RWPE2 (cell line): ENCODE measurements around the gene ALX4.

Experiments used
- ATAC-seq: fragments of 200-7000 bp; cut with Tn5 transposase; 3 replicates; pipeline ENCODE4 v1.9.1; 2021; ENCODE audit warnings: low read depth
- DNase-seq: peaks from one replicate; pipeline ENCODE4 v3.0.0-alpha.2; 2020; ENCODE audit warnings: low spot score
- H3K27ac ChIP-seq: fragments of 450-650 bp; 2 replicates; pipeline ENCODE4 v1.5.1; 2017; ENCODE audit warnings: mild to moderate bottlenecking; ENCODE audit not compliant: poor library complexity, severe bottlenecking
- H3K27me3 ChIP-seq: fragments of 250-450 bp; sonication (Bioruptor Pico); 2 replicates; pipeline ENCODE4 v1.5.1; 2021; ENCODE audit warnings: mild to moderate bottlenecking, moderate library complexity; ENCODE audit not compliant: insufficient read depth, poor library complexity, severe bottlenecking
- H3K36me3 ChIP-seq: fragments of 250-450 bp; sonication (Bioruptor Pico); 2 replicates; pipeline ENCODE4 v1.5.1; 2020; ENCODE audit warnings: low read depth, mild to moderate bottlenecking, moderate library complexity
- H3K4me1 ChIP-seq: fragments of 250-450 bp; sonication (Bioruptor Pico); 2 replicates; pipeline ENCODE4 v1.5.1; 2021; ENCODE audit warnings: mild to moderate bottlenecking, moderate library complexity; ENCODE audit not compliant: insufficient read depth, poor library complexity, severe bottlenecking
- H3K4me3 ChIP-seq: fragments of 250-450 bp; sonication (Bioruptor Pico); 2 replicates; pipeline ENCODE4 v1.5.1; 2021; ENCODE audit warnings: mild to moderate bottlenecking, moderate library complexity; ENCODE audit not compliant: severe bottlenecking
- H3K9me3 ChIP-seq: fragments of 250-450 bp; sonication (Bioruptor Pico); 2 replicates; pipeline ENCODE4 v1.5.1; 2021; ENCODE audit warnings: mild to moderate bottlenecking, moderate library complexity; ENCODE audit not compliant: severe bottlenecking
- TF ChIP-seq, protein P1 (sequence below): fragments of 450-650 bp; IDR thresholded peaks from one replicate; pipeline ENCODE4 v1.5.1; 2017; ENCODE audit warnings: mild to moderate bottlenecking, moderate library complexity; ENCODE audit not compliant: poor library complexity, severe bottlenecking

The ALX4 gene

DNA sequence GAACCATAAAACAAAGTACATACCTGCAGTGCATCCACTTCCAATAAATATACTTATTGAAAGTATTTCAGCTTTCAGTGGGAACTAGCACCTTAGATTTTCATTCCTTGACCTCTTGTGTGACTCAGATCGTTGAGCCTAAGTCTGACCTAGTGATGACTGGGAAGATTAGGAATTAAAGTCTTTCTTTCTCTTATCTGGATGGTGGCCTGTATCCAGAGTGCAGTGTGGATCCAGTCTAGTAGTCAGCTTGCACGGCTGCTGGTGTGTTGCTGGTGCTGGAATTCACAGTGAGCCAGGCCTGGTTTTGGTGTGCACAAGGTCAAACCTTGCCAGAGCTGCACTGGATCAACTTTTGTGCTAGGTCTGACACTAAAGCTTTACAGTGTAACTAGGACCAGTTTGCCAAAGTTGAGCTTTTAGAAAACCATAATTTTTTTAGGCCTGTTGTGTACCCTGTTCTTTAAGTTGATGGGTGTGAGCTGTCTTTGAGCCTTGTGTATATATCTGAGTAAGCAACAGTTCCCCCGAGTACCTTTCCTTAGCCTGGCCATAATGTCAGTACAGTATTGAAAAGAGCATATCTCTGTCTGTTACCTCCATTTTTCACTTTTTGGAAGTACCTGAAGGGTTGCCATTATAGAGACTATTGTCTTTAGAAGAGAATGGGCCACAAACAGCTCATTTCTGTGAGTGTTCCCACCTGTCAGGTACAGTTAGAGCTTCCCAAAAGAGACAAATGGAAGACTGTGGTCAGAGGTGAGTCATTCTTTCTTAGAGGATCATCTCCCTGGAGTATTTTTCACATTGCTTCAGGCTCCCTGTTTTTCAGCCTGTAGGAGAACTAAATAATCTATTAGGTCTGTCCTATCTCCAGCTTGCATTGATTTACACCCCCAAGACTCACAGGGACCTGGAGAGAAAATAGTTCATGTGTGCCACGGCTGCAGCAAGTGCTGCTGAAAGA, 89.8 kb downstream of the ALX4 start:
- Histone ChIP-seq H3K4me1 (no peaks in the 10 kb centered on the region), H3K27me3 (no peaks in the 10 kb centered on the region), H3K36me3 (no peaks in the 10 kb centered on the region), H3K4me3 (no peak overlapping the region), H3K27ac (no peak overlapping the region), H3K9me3 (no peaks in the 10 kb centered on the region)
- no peak for DNase-seq
- TF ChIP-seq, protein P1, sequence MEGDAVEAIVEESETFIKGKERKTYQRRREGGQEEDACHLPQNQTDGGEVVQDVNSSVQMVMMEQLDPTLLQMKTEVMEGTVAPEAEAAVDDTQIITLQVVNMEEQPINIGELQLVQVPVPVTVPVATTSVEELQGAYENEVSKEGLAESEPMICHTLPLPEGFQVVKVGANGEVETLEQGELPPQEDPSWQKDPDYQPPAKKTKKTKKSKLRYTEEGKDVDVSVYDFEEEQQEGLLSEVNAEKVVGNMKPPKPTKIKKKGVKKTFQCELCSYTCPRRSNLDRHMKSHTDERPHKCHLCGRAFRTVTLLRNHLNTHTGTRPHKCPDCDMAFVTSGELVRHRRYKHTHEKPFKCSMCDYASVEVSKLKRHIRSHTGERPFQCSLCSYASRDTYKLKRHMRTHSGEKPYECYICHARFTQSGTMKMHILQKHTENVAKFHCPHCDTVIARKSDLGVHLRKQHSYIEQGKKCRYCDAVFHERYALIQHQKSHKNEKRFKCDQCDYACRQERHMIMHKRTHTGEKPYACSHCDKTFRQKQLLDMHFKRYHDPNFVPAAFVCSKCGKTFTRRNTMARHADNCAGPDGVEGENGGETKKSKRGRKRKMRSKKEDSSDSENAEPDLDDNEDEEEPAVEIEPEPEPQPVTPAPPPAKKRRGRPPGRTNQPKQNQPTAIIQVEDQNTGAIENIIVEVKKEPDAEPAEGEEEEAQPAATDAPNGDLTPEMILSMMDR: no peak
- ATAC-seq: no peak

DNA sequence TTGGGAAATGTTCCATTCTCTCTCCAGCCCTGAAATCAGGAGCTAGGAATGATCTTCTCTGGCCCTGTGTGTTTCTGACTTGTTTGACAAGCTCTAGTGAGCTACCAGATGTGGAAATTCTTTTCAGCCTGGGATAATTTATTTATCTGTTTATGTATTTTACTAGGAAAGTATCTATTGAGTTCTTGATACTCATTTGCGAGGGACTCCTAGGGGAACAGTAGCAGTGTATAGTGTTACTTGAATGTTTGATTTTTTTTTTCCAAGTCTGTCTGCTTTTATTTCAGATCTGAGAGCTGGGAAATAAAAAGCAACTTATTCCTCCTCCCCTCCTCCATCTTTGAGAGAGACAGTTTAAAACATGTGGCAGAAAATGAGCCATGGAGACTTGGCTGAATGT, 92.5 kb downstream of the ALX4 start:
- no peaks in the 10 kb centered on the region for H3K9me3 ChIP-seq
- TF ChIP-seq, protein P1: no peak

DNA sequence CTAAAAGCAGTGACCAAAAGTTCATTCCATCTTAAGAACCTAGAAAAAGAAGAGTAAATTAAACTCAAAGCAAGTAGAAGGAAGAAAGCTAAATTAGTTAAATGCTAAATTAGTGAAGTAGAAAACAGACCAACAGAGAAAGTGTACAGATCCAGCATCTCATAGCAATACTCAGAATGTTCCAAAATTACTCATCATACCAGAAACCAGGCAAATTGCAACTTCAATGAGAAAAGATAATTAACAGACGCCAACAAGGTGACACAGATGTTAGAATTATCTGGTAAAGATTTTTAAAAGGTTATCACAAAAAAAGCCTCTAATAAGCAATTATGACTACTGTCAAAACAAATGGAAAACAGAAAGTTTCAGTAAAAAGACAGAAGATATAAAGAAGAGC, 96.8 kb downstream of the ALX4 start:
- no peaks in the 10 kb centered on the region for H3K9me3 ChIP-seq
- H3K27ac ChIP-seq: no peak overlapping the region
- H3K36me3 ChIP-seq: no peaks in the 10 kb centered on the region; the same call in 1 of the 2 replicates
- no peak for ATAC-seq
- TF ChIP-seq, protein P1: no peak
- H3K4me3 ChIP-seq: no peak overlapping the region
- no peaks in the 10 kb centered on the region for H3K4me1 ChIP-seq
- no peak for DNase-seq
- H3K27me3 ChIP-seq: no peaks in the 10 kb centered on the region

More for the DNA sequence above, 92.5 kb downstream of the ALX4 start:
- Histone ChIP-seq H3K27me3 (no peaks in the 10 kb centered on the region), H3K27ac (no peak overlapping the region), H3K4me1 (no peaks in the 10 kb centered on the region), H3K36me3 (no peaks in the 10 kb centered on the region), H3K4me3 (no peak overlapping the region)
- ATAC-seq: no peak
- no peak for DNase-seq

DNA sequence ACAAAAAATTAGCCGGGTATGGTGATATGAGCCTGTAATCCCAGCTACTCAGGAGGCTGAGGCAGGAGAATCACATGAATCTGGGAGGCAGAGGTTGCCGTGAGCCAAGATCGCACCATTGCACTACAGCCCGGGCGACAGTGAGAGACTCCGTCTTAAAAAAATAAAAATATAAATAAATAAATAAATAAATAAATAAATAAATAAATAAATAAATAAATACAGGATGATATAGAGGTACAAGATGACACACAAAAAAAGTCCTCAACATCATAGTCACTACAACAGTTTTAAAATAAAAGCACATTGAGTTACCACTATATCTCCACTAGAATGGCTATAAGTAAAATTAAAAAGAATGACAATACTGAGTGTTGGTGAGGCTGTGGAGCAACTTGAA, 97.8 kb downstream of the ALX4 start:
- no peaks in the 10 kb centered on the region; the same call in none of the 2 replicates for H3K36me3 ChIP-seq
- no peak overlapping the region for H3K4me3 ChIP-seq
- TF ChIP-seq, protein P1: no peak
- no peak overlapping the region for H3K27ac ChIP-seq
- DNase-seq (no peak), ATAC-seq (no peak)
- H3K27me3 ChIP-seq: no peaks in the 10 kb centered on the region
- no peaks in the 10 kb centered on the region for H3K4me1 ChIP-seq
- no peaks in the 10 kb centered on the region for H3K9me3 ChIP-seq
